GM21717 (cell line): ENCODE results near the gene RTKN.

ENCODE experiments used
- ATAC-seq: cut with Tn5 transposase; IDR thresholded peaks from one replicate; pipeline ENCODE4 v1.9.1; 2021; ENCODE audit warnings: mild to moderate bottlenecking, moderate library complexity; ENCODE audit not compliant: unreplicated experiment

RTKN gene

DNA sequence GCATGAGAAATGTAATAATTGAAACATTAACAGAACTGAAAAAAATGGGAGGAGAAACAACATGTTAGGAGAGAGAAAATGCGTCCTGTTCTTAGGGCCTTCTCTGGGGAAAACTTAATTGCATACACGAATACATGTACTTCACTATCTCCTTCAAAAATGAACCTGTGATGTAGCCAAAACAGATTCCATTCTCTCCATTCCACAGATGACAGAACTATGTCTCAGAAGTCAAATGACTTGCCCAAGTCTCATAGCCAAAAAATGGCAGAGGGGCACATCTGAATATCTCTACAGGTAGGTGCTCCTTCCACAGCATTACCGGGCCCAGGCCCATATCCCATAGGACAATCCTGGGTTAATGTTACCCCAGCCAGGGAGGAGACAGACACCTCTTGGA is 57.7 kb downstream of the RTKN start:
- ATAC-seq, result no peak

DNA sequence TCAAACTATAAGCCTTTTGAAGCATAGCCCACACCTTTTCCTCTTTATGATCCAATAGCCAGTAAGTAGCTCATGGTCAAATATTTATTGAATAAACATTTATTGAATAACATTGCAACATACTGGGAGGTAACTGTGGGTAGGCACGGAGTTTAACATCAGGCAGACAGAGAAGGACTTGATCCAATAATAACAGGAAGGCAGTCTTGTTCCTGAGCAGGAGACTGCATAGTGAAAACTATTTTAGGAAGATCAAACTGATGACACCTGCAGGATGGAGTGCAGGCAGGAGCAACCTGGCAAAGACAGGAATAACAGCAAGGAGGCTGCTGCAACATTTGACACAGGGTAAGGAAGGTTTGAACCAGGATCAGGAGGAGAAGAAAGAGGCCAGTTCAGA is 58.5 kb downstream of the RTKN start:
- ATAC-seq, result no peak

DNA sequence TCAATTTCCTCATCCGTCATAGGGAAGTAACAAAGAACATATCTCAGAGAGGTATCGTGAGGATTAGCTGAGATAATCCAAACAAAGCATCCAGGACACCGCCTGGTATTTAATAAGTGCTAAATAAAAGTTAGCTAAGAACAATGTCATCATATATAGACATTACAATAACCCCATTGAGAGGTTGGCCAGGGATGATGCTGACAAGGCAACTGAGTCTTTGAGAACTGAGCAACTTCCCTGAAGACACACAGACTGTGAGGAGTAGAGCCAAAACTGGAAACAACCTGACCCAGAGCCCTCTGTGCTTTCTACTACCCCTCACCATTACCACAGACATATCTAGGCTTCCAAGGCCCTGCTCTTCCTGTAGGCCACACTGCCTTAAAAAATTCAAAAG is 60.0 kb downstream of the RTKN start:
- ATAC-seq, result no peak

DNA sequence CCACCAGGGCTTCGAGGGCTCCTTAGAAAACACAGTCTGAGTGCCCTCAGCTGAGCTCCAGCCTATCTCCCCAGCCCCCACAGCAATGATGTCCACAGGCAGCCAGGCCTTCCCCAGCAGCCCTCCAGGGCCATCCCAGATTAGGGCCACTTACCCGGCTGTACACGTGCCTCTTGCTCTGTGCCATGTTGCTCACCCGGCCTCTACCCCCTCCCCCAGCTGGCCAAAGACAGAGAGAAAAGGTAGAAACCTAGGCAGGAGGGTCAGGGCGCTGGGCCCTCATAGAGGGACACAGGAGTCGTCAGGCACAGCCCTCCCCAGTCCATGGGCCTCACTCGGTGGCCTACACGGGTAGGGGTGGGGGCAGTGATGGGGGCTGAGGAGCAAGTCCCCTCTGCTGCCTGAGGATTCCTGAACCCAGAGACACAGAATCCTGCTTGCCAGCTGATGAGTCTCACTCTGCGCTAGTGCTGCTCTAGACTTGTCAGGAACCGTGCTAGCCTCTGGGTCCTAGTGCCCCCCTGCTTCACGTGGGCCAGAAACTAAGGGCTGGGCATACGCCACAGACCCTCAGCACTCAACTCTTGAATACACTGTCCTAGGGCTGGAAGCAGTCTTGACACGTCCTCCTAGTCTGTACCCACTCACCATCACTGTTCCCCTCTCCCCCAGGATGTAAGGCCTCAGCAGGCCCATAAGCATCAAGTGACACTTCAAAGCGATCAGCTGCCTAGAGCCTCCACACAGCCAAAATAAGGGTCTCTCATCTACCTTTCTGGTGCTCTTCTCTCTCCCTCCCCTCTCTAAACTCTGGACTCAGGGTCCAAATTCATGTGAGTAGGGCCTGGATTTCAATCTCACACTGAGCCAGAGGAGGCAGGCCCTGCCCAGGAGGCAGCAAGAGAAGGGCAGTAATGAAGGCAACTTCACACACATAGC is 61.6 kb downstream of the RTKN start, which contains the start of gene DCTN1:
DCTN1 (minus strand) TSS at position 461 of the 939 bp plus-strand sequence; CDS start at position 187, 274 bp downstream.
- ATAC-seq, result peak; percentile 81

DNA sequence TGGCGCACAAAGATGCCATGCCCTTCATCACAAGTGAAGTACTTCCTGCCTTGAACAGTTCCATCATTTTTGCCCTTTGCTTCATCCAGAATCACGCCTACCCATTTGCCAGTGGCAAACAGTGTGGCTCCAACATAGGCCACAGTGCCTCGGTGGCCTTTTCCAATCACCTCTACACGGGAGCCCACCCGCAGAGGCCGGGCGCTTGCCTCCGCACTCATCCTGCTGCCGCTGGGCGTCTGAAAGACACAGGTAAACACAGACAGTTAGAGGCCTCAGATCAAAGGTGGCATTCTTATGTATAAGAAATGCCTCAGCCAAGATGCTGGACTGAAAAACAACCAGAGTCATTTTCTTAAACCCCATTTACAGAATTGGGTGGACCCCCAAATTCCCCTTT is 63.7 kb downstream of the RTKN start:
- ATAC-seq, result no peak

DNA sequence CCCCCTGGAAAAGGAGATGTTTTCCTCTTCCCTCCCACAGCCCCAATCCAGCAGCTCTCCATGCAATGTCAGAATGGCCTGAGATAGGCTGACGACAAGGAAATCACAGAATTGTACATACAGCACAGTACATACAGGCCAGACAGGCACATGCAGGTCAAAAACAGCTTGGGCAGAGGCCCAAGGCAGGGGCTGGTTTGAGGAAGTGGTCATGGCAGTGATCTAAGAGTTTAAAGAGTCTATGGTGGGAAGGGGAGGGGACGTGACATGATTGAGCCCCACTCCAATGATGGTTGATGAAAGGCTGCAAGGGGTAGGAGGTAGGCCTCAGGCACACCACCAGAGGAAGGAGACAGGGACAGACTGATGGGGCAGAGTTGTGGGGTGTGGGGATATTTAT is 65.9 kb downstream of the RTKN start:
- no peak for ATAC-seq
